GM20431 (cell line): ENCODE measurements around the gene SP110.

Source experiments
- in situ Hi-C: fragments of 300-500 bp; cut with MseI, MboI; formaldehyde crosslinking; loops from one replicate; pipeline ENCODE4 v1.15.0; 2020; ENCODE audit warnings: low sequenced_read_pairs; ENCODE audit not compliant: unreplicated experiment

SP110 gene

DNA sequence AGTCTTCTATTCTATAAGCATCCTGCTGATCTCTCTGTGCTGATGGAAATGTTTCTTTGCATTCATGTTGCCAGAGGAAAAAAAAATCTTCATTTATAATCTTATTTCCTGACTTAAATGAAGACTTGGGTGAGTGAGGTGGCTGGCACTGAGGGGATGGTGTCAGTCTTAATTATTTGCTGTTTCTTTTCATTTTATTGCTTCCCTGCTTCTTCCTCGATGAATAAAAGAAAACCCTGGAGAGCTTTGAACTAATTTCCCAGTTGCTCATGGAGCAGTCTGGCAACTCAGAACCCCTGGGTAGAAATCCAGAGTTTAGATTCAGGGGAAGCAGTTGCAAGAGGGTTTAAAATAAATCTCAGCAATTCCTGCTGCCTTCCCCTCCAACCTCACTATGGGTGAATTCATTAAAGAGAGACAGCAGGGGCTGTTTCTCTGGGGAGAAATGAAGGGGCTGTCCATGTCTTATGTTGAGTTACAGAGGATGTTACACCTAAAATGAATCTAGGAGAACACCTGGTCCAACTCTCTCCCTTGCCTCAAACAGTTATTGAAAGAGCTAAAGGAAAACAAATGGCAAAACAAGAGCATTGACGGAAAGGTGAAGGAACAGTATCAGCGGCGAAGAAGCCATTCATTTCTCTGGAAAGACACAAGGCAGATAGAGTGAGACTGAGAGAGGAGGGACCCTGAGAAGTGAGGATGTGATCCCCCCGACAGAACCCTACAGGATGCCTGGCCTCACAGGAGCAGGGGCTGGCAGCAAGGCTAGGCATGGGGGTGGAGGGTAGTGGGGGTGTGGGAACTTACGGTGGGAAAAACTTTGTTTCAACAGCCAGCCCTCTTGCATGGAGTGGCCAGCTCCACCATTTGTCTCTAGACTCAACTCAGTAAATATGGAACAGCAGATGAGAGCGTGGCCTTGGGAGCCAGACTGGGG, 41.0 kb downstream of the SP110 start:
- in situ Hi-C loops: no loop called here

DNA sequence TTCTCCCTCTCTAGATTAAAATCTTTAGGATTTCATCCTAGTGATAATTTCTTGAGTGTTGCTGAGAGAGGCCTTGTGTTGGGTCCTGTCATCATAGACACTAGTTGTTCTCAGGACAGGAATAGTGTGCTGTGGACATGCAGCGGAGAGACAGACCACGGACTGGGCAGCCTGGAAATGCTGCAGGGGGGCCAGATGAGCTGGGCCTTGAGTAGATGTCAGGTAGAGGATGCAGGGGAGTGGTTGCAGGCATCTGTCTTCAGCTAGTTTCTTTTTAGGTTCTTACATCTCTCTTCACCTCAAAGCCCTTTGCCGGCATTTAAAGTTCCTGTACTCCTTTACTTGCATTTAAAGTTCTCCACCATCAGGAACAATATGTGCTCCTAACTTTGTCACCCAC, 42.8 kb downstream of the SP110 start:
- in situ Hi-C loops: no loop called here

DNA sequence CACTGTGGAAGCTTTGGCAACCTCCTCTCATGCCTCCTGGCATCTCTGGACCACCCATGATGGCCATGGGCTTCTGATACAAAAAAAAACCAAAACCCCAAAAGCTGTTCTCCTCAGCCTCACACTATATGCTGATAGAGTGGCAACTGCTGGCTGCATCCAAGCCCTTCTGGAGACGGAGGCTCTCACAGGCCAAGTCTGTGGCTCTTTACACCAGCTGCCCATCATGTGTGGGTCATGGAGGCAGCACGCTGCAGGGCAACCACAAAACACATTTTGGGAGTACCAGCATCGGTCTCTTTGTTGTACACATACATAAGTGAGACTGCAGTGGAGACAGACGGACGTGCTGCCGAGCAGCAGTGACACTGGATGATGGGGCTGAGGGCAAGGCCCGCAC, 45.3 kb downstream of the SP110 start:
- in situ Hi-C loops: no loop called here

DNA sequence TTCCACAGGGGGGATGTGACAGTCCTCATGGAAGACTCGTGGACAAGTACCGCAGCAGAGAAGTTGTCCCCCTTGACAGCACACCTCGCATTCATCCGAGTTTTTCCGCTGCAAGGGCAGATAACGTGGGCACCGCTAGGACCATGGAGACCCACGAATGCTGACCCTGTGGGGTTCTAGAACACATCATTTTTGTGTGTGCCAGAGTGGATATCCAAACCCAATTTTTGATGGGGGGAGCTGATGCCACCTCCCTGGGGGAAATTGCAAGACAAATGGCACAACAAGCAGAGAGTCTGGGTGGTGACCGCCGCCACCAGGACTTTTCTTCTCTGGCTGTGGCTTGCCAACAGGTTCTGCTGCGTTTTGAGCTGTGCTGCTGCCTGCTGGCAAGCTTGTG, 46.9 kb downstream of the SP110 start:
- in situ Hi-C loops: no loop called here

DNA sequence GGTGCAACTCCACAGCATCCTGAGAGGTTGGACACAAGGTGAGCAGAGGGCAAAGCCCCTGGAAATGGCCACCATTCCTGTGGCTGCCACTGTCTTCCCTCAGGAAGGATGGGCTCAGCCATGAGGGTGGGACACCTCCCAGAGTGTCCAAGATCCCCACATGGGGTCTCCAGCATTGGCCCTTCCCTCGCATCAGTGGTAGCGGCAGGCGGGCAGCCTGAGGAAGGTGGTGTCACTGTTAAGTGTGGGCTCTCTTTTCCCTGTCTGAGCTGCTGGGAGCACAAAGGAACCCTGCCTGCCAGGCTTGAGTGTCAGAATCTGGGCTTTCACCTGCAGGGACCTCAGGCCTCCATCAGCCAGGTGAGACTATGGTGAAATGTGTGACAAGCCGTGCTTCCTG, 47.6 kb downstream of the SP110 start:
- in situ Hi-C loops: no loop called here

DNA sequence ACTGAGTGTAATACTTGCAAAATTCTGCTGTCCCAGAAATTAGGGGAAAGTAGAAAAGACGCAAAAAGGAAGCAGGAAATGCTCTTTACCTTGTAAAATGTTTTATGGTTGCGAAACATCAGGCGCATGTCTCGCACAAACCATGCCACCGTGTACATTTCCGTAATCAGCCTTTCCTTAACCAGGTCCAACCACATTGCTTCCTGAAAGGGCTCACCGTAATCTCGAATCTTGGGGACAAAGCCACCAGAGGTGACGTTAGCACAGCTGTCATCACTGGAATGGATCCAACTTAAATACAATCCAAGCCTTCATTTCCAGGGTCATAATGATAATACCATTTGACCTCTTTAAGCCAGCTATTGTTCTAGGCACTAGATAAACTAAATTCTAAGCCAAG, 49.3 kb downstream of the SP110 start:
- in situ Hi-C loops: no loop called here

DNA sequence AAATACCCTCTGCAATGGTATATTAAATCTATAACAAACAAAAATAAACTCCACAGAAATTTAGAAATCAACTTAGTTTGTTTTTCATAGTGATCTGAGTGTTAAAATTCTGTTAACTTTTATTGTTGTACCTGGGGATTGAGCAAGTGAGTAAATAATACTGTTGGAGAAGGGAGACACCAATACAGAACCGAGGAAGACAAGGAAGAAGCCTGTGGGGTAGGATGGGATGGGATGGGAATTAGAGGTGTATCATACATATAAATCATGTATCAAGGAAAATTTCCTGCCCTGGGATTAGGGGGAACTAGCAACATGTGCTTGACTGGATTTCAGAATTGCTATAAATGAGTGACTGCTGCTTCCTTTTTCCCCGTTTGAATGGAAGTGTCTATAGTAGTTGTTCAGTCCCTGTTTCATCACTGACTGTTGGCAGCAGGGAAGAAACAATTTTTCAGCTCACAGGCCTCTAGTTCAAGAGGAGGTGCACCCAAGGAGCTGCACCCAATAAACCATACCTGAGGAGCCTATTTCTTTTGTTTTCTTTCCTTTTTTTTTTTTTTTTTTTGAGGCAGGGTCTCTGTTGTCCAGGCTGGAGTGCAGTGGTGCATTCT, 53.1 kb downstream of the SP110 start:
- in situ Hi-C loops: no loop called here

DNA sequence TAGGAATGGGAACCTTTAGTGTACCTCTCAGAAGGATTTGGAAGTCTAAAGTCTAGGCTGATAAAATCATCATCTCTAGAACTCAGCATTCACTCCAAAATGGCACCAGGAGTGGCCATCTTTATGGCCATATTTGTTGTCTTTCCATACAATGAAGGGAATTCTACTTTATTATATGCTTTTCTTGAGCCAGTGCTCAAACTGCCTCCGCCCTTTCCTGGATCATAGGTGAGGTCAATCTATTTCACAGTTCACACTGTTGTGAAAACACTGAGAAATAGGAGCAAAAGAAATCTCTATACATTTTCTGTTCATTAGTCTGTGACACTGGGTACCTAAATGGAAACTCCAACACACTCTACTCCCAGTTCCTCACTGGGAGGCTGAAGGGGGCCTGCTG, 55.6 kb downstream of the SP110 start:
- in situ Hi-C loops: no loop called here

DNA sequence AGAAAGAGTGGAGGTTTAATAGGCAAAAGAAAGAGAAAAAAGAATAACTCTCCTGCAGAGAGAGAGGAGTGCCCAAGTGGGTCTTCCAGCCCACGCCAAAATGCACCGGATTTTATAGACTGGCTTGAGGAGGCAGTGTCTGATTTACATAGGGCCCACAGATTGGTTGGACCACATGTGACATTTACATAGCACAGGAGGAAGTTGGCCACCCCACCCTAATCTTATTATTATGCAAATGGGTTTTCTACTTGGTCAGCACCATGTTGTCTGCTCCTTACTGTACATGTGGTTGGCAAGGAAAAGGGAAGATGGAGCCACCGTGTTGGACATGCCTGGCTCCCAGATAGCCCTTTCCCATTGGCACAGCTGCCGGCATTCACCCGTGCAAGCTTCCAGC, 56.8 kb downstream of the SP110 start:
- in situ Hi-C loops: no loop called here

DNA sequence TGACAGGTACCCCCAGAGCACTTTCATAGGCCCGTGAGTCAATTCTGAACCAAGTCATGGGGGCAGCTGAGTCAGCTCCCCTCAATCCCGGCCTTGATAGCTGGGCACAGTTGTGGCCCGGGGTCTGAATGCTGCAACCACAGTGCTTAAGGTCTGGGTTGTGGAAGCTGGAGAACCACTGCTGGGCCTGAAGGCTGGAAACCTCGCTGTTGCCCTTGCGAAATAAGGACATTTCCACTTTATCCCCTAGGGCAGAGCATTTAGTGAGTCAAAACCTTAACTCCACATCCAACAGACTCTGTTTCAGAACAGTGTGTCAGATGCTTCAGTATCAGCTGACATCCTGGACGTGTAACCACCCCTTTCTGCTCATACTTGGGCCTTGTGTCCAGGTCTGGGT, 58.6 kb downstream of the SP110 start:
- in situ Hi-C loops: no loop called here

DNA sequence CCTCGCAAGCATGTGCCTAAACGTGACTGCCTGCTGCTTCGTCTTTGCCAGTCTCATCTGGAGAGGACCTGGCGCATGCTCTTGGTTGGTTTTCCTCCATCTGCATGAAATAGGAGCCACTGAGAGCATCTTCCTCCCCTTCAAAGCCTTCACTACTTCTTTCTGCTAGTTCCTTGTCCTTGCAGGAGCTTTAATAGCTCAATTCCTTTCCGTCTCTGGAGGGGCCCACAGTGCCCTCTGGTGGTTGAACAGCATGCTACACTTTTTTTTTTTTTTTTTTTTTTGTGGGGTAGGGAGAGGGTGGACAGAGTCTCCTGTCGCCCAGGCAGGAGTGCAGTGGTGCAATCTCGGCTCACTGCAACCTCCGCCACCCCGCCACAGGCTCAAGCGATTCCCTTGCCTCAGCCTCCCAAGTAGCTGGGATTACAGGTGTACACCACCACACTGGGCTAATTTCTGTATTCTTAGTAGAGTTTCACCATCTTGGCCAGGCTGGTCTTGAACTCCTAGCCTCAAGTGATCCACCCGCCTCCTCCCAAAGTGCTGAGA, 59.6 kb downstream of the SP110 start:
- in situ Hi-C loops: no loop called here

DNA sequence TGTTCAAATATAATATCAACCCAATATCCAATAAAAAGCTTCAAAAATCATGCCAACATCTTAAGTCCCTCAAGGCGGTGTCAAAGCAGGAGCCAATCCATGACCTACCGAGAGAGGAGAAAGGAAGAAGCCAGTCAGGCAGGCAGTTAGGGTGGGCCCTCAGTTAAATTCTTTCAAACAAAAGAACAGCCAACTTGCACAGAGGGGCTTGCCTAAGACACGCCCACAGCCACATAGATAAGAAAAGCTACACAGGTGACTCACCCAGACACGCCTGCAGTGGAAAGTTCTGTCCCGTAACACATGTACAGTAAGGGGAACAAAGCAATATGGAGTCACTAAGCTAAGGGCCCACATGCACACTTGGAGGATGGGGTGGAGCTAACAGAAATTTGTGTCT, 61.3 kb downstream of the SP110 start:
- in situ Hi-C loops: no loop called here

DNA sequence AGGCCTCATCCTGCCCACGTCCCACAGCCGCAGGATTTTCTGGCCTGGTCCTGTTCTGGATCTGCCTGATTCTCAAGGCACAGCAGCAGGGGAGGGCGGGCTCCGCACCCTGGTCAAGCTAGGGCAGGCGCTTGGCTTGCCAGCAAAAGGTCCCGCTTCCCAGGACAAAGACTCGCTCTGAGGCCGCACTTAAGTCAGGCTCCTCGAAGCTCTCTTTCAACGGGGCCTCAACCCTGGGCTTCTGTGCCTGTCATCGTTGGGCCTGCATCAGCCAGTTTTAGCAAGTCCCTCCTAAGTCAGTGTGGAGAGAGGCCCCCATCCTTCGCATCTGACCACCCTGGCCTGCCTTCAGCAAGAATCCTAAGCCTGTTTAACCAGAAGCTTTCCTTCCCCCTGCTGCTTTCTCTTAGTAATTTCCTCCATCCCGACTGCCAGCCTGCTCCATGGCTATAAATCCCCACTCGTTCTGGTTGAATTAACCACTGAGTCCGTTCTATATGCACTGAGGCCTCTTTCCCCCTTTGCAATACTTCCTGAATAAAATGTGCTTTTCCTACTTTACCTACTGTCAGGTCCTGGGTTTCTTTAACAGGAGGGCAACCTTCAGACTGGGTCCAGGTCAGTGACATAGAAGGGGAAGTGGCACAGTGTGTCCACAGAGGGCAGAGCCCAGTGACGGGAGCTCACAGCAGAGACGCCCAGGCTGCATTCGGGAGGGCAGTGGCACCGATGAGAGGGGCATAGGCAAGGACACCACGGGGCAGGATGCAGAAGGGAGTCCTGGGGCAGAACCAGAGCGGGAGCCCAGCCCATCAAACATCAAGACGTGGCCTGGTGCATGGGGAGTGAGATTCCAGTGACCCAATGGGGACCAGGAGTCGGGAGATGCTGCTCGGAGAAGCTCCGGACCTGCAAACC, 62.7 kb downstream of the SP110 start:
- in situ Hi-C loops: no loop called here

DNA sequence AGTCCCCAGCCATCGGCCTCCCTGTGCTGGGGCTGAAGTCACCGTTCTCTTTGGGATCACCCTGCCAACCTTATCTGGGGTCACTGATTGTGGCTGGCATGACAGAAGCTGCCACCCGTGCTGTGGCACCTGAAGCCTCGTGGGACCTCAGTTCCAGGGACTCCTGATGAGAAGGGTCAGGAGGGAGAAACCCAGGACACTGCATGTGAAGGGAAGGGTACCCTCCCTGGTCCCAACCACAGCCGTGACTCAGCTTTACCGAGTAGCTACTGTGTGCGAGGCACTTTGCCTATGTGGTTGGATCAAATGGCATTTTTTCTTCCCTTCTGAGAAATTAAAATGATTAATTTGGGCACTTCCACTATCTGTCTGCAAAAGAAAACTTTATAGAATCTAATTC, 64.4 kb downstream of the SP110 start:
- in situ Hi-C loops: no loop called here

DNA sequence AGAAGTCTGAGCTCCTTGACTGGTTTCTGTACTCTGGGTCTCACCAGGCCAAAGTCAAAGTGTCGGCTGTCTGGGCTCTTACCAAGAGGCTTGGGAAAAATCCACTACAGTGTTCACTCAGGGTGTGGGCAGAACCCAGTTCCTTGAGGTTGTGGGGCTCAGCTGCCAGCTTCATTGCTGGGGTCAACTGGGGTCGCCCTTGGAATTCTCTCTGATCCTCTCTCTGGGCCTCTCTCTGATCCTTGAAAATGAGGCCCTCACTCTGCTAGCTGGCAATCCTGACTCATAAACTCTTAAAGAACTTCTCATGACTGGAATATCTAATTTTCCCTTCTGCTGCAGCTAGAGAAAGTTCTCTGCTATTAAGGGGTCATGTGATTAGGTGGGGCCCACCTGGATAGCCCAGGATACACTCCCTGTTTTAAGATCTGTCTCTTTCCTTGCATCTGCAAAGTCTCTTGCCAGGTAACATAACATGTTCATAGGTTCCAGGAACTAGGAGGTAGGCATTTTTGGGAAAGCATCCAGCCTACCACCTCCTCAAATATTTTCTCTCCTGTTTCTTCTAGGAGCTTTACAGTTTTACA, 66.3 kb downstream of the SP110 start:
- in situ Hi-C loops: no loop called here

DNA sequence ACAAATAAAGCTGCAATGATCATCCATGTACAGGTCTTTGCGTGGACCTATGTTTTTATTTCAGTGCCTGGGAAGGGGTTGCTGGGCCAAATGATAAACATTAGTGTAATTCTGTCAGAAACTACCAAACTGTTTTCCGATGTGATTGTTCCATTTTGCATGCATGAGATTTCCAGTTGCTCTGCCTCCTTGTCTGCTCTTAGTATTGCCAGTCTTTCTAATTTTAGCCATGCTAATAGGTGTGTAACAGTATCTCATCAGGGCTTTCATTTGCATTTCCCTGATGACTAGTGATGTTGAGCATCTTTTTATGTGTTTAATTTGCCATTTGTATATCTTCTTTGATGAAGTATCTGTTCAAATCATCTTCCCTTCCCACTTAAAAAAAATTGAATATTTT, 67.5 kb downstream of the SP110 start:
- in situ Hi-C loops: no loop called here

DNA sequence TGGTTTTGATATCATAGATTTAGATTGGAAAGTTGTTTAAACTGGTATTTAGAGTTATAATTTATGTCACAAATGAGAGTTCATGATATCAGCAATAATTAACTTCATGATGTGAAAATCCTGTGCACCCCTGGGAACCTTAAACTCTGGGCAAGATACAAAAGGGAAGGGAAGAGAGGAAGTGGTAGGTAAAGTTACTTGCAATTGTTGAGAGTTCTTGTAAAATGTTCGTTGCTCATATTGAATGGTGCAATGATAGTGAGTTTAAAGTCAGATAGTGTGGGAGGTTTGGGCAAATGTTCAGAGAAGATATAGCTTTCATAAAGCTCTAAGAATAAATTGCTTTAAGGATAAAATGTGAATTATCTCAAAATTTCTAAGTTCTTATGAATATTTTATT, 75.4 kb downstream of the SP110 start:
- in situ Hi-C loops: no loop called here

DNA sequence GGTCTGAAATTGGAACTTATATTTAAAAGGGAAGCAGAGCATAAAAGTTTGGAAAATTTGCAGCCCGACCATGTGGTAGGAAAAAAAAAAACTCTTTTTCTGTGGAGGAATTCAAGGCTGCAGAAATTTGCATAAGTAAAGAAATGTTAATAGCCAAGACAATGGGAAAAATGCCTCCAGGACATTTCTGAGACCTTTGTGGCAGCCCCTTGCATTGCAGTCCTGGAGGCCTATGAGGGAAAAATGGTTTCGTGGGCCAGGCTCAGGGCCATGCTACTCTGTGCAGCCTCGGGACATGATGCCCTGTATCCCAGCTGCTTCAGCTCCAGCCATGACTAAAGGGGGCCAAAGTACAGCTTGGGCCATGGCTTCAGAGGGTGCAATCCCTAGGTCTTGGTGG, 79.1 kb downstream of the SP110 start:
- in situ Hi-C loops: no loop called here

DNA sequence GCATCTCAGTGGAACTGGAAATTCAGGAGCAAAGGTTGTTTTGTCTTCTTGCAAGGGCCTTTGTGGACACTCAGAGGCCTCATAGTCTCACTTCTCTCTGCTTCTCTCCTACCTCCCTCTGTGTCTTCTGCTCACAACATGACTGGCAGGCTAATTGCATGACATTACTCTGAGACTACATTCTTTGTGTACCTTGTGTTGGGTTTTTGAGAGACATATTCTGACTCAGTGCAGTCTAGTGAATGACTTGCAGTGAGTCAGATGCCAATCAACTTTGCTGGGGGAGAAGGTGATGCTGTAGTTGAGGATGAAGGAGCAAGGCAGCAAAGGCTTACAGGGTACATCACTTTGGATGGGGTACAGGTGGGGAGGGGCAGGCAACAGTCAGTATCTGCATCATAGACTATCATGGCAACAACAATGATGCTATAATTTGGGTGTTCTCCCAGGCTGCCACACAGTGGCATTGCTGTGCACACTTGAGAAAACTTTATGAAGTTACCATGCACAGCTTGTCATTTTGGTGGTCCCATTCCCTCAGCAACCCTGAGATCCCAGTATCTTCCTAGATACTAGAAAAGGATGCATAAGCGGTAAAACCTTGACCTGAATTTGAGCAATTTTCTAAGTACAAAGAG, 81.8 kb downstream of the SP110 start:
- in situ Hi-C loops: no loop called here

DNA sequence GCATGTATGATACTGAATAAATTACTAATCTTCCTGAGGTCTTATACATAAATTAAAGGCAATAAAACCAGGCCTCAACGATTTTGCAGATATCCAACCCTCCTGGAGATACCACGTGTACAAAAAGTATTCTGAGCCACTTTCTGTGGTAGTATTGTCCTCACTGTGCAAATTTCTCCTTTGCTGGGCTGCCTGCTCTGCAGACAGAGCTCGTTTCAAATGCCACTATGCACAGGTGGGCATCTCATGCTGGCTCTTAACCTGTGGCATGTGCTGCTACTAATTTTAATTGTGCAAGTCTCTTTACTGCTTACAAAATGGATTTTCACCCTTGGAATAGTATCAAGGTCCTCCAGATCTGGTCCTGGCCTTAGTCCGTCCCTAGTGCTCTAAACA, 84.7 kb downstream of the SP110 start:
- in situ Hi-C loops: no loop called here
